CD4-positive, CD25-positive, alpha-beta regulatory T cell (primary cell): ENCODE results near the gene TICRR. TPM values are rescaled to one million over a fixed set of nuclear protein-coding genes. Genes with fewer than 3 reads are reported as not detected.
"Not testable (repeated sequence)": the region's sequence is repeated elsewhere in the genome, so short reads cannot be mapped to it uniquely, and the experiment has no call there.

Experiments used
- ATAC-seq, 2 donors: fragments of 150-1000 bp; cut with Tn5 transposase; one replicate each; pipeline ENCODE4 v1.10.0; 2021; ENCODE audit warnings: low read depth in 2 of 2, moderate number of reproducible peaks in 2 of 2, moderate library complexity in 1 of 2
- DNase-seq, 3 donors: peaks; one replicate each; pipeline versions ENCODE4 v3.0.0 to v3.0.0-alpha.2; 2012 to 2022; ENCODE audit warnings: mixed read lengths in 1 of 3
- H3K27ac ChIP-seq: one replicate; pipeline ENCODE4 v1.7.0; 2013; ENCODE audit warnings: mild to moderate bottlenecking, low read length; ENCODE audit not compliant: insufficient read depth, poor library complexity, severe bottlenecking
- H3K27me3 ChIP-seq: one replicate; pipeline ENCODE4 v1.7.0; 2013; ENCODE audit warnings: low read length; ENCODE audit not compliant: control insufficient read depth, insufficient read depth
- H3K36me3 ChIP-seq: one replicate; pipeline ENCODE4 v1.7.0; 2013; ENCODE audit warnings: mild to moderate bottlenecking, low read length, moderate library complexity; ENCODE audit not compliant: control insufficient read depth, insufficient read depth
- H3K4me1 ChIP-seq: 2 replicates; pipeline ENCODE4 v1.7.0; 2013; ENCODE audit warnings: mild to moderate bottlenecking, low read length; ENCODE audit not compliant: insufficient read depth, control insufficient read depth, poor library complexity, severe bottlenecking
- H3K4me3 ChIP-seq: one replicate; pipeline ENCODE4 v1.7.0; 2013; ENCODE audit warnings: low read depth, mild to moderate bottlenecking, low read length, moderate library complexity
- H3K9me3 ChIP-seq, 2 experiments: 1 replicate in 1 of 2; 2 replicates in 1 of 2; pipeline ENCODE4 v1.7.0; 2013; ENCODE audit warnings: low read length in 2 of 2, mild to moderate bottlenecking in 1 of 2, moderate library complexity in 1 of 2; ENCODE audit not compliant: control insufficient read depth in 2 of 2
- H3K27ac Mint-ChIP-seq, 3 donors: one replicate each; pipeline ENCODE4 v1.8.0; 2020 to 2022; ENCODE audit warnings: mild to moderate bottlenecking in 3 of 3, mixed read lengths in 3 of 3, moderate library complexity in 2 of 3
- H3K27me3 Mint-ChIP-seq: one replicate; pipeline ENCODE4 v1.8.0; 2022; ENCODE audit warnings: mild to moderate bottlenecking, mixed read lengths
- H3K36me3 Mint-ChIP-seq: one replicate; pipeline ENCODE4 v1.8.0; 2020; ENCODE audit warnings: mixed read lengths
- H3K4me1 Mint-ChIP-seq, 4 donors: one replicate each; pipeline ENCODE4 v1.8.0; 2020 to 2022; ENCODE audit warnings: mixed read lengths in 4 of 4, mild to moderate bottlenecking in 1 of 4
- H3K4me3 Mint-ChIP-seq, 4 donors: one replicate each; pipeline ENCODE4 v1.8.0; 2020 to 2022; ENCODE audit warnings: mild to moderate bottlenecking in 4 of 4, mixed read lengths in 4 of 4, moderate library complexity in 3 of 4
- H3K9me3 Mint-ChIP-seq, 7 donors: one replicate each; pipeline ENCODE4 v1.8.0; 2020 to 2022; ENCODE audit warnings: mixed read lengths in 7 of 7, mild to moderate bottlenecking in 3 of 7, moderate library complexity in 2 of 7
- polyA plus RNA-seq, 4 donors: library from polyadenylated mRNA; unstranded; fragments of 300-500 nt; fragmentation: Illumina TruSeq; gene quantifications; one replicate each; pipeline ENCODE4 v1.2.3, GENCODE V29; 2021
- total RNA-seq: library from RNA; stranded (reverse); gene quantifications from one replicate; pipeline ENCODE4 v1.2.3, GENCODE V29; 2022

TICRR gene
- total and polyA plus RNA-seq, 5 donors from 2014 or later, result 0.09 to 0.41 (median 0.20) TPM

DNA sequence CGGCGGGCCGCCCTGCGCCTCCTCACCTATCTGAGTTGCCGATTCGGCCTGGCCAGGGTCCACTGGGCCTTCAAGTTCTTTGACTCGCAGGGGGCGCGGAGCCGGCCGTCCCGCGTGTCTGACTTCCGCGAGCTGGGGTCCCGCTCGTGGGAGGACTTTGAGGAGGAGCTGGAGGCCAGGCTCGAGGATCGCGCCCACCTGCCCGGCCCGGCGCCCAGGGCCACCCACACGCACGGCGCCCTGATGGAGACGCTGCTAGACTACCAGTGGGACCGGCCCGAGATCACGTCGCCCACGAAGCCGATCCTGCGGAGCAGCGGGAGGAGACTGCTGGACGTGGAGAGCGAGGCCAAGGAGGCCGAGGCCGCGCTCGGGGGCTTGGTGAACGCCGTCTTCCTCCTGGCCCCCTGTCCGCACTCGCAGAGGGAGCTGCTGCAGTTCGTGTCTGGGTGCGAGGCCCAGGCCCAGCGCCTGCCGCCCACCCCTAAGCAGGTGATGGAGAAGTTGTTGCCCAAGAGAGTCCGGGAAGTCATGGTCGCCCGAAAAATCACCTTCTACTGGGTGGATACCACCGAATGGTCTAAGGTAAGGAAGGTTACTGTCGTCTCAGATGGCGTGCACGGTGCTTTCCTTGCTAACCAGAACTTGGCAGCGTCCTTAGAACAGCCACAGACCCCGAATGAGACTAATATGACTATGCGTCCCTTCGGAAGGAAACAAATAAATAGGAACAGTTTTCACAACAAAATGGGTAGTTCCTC lies 567 bp downstream of the TICRR start:
- Mint-ChIP-seq H3K4me1 (peaks cover 11 to 31% (median 20%) of the 10 kb centered on the region in 4 donors), H3K9me3 (no peaks in the 10 kb centered on the region), H3K27me3 (peaks cover 18% of the 10 kb centered on the region), H3K27ac (peak overlapping the region in 2 of 3 donors; percentile 12 to 74), H3K36me3 (no peaks in the 10 kb centered on the region), H3K4me3 (peak overlapping the region; percentile 88 to 91 (median 90))
- Histone ChIP-seq H3K27ac (no peak overlapping the region), H3K36me3 (no peaks in the 10 kb centered on the region), H3K4me3 (peak overlapping the region; percentile 90), H3K27me3 (peaks cover 5% of the 10 kb centered on the region), H3K9me3 (no peaks in the 10 kb centered on the region), H3K4me1 (peaks cover 9% of the 10 kb centered on the region)
- DNase-seq (peak in 1 of 3 donors; percentile 34), ATAC-seq (no peak)

- Histone ChIP-seq H3K4me3 (peak overlapping the region; percentile 82), H3K36me3 (no peaks in the 10 kb centered on the region)
- peaks cover 11 to 31% (median 20%) of the 10 kb centered on the region in 4 donors for H3K4me1 Mint-ChIP-seq
Observed at GRCh38 chr15:89576417-89576773, 1.1 kb downstream of the TICRR start.

DNA sequence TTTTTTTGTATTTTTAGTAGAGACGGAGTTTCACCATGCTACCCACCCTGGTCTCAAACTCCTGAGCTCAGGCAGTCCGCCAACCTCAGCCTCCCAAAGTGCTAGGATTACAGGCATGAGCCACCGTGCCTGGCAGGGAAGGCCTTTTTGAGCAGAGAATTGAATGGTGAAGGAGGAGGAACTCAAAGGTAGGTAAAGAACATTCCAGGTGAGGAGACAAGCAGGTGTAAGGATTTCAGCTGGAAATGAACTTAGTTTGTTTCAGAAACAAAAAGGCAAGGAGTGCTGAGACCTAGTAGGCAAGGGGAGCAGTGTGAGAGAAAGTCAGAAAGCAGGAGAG lies 2.5 kb downstream of the TICRR start:
- Mint-ChIP-seq H3K27ac (no peak overlapping the region), H3K27me3 (peaks cover 6% of the 10 kb centered on the region), H3K9me3 (no peaks in the 10 kb centered on the region), H3K4me1 (peaks cover 11 to 31% (median 20%) of the 10 kb centered on the region in 4 donors), H3K4me3 (peak overlapping the region; percentile 3 to 77 (median 24)), H3K36me3 (no peaks in the 10 kb centered on the region)
- Histone ChIP-seq H3K27ac (no peak overlapping the region), H3K9me3 (no peaks in the 10 kb centered on the region), H3K4me1 (peaks cover 9% of the 10 kb centered on the region), H3K36me3 (no peaks in the 10 kb centered on the region), H3K27me3 (no peaks in the 10 kb centered on the region), H3K4me3 (no peak overlapping the region)
- ATAC-seq (no peak), DNase-seq (no peak)

More at GRCh38 chr15:89576417-89576773, 1.1 kb downstream of the TICRR start:
- H3K27ac ChIP-seq, result no peak overlapping the region
- ATAC-seq, result no peak
- peaks cover 9% of the 10 kb centered on the region for H3K4me1 ChIP-seq
- no peaks in the 10 kb centered on the region for H3K36me3 Mint-ChIP-seq
- peaks cover 3% of the 10 kb centered on the region for H3K27me3 ChIP-seq
- no peak for DNase-seq
- H3K27ac Mint-ChIP-seq, result peak overlapping the region; percentile 12 to 86 (median 53)
- no peaks in the 10 kb centered on the region for H3K9me3 Mint-ChIP-seq
- H3K27me3 Mint-ChIP-seq, result peaks cover 18% of the 10 kb centered on the region
- no peaks in the 10 kb centered on the region for H3K9me3 ChIP-seq
- peak overlapping the region; percentile 83 to 91 (median 89) for H3K4me3 Mint-ChIP-seq

GRCh38 chr15:89578146-89578545 lies 2.9 kb downstream of the TICRR start:
- no peaks in the 10 kb centered on the region for H3K36me3 ChIP-seq
- no peaks in the 10 kb centered on the region for H3K9me3 Mint-ChIP-seq
- peaks cover 6% of the 10 kb centered on the region for H3K27me3 Mint-ChIP-seq
- DNase-seq (no peak), ATAC-seq (no peak)
- H3K4me1 Mint-ChIP-seq, result peaks cover 11 to 31% (median 20%) of the 10 kb centered on the region in 4 donors
- no peak overlapping the region for H3K27ac Mint-ChIP-seq
- no peaks in the 10 kb centered on the region for H3K36me3 Mint-ChIP-seq
- no peaks in the 10 kb centered on the region for H3K9me3 ChIP-seq
- H3K4me3 ChIP-seq, result no peak overlapping the region
- peak overlapping the region; percentile 3 to 77 (median 40) for H3K4me3 Mint-ChIP-seq
- H3K4me1 ChIP-seq, result peaks cover 9% of the 10 kb centered on the region
- no peak overlapping the region for H3K27ac ChIP-seq
- H3K27me3 ChIP-seq, result no peaks in the 10 kb centered on the region

- not testable (repeated sequence) for H3K4me3 ChIP-seq, H3K27ac Mint-ChIP-seq, H3K36me3 Mint-ChIP-seq, DNase-seq, H3K27me3 Mint-ChIP-seq, ATAC-seq, H3K4me3 Mint-ChIP-seq, H3K4me1 ChIP-seq, H3K36me3 ChIP-seq, H3K9me3 ChIP-seq, H3K27ac ChIP-seq, H3K27me3 ChIP-seq, H3K9me3 Mint-ChIP-seq
- peaks cover 11 to 25% (median 14%) of the 10 kb centered on the region in 4 donors for H3K4me1 Mint-ChIP-seq
Observed at GRCh38 chr15:89580747-89581146, 5.5 kb downstream of the TICRR start.

DNA sequence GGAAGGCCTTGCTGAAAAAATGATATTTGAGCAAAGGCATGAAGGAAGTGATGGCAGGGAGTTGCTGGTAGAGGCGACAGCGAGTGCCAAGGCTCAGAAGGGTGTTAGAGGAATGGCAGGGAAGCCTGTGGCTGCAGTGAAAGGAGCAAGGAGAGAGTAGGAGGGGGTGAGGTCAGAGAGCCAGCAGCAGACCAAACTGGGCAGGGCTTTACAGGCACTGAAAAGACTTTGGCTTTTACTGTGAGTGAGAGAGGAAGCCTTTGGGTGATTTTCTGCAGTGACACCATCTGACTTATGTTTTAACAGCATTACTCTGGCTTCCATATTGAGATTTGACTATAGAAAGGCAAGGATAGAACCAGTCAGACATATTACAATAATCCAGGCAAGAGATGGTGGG lies 11.4 kb downstream of the TICRR start:
- no peak overlapping the region for H3K4me3 Mint-ChIP-seq
- Histone ChIP-seq H3K9me3 (no peaks in the 10 kb centered on the region), H3K4me1 (no peaks in the 10 kb centered on the region), H3K27ac (no peak overlapping the region), H3K27me3 (no peaks in the 10 kb centered on the region), H3K4me3 (no peak overlapping the region), H3K36me3 (no peaks in the 10 kb centered on the region)
- no peak for DNase-seq
- no peaks in the 10 kb centered on the region for H3K9me3 Mint-ChIP-seq
- no peak for ATAC-seq
- H3K27ac Mint-ChIP-seq, result no peak overlapping the region
- H3K27me3 Mint-ChIP-seq, result no peaks in the 10 kb centered on the region
- H3K36me3 Mint-ChIP-seq, result no peaks in the 10 kb centered on the region
- peaks cover 0 to 5% (median 0%) of the 10 kb centered on the region in 4 donors for H3K4me1 Mint-ChIP-seq

DNA sequence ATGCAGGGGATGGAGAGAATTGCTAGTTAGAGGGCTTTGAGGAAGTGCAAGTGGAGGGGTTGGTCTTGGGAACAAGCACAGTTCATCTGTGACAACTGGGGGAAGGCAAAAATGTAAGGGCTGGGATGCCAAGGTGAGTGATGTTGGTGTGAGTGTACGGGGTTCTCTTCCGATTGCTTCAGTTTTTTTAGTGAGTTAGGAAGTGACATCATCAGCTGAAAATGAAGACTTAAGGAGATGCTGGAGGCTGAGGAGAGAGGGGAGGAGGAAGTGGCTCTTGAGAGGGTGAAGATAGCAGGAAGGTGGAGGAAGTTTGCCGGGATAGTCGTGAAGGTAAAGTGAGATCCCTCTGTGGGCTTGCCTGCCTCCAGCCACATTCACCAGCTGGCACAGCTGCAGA lies 12.7 kb downstream of the TICRR start:
- Histone ChIP-seq H3K4me3 (no peak overlapping the region), H3K27me3 (no peaks in the 10 kb centered on the region), H3K27ac (no peak overlapping the region), H3K36me3 (no peaks in the 10 kb centered on the region), H3K4me1 (no peaks in the 10 kb centered on the region), H3K9me3 (no peaks in the 10 kb centered on the region)
- H3K9me3 Mint-ChIP-seq, result no peaks in the 10 kb centered on the region
- DNase-seq (no peak), ATAC-seq (no peak)
- no peaks in the 10 kb centered on the region for H3K27me3 Mint-ChIP-seq
- no peaks in the 10 kb centered on the region for H3K36me3 Mint-ChIP-seq
- no peak overlapping the region for H3K27ac Mint-ChIP-seq
- peaks cover 0 to 5% (median 0%) of the 10 kb centered on the region in 4 donors for H3K4me1 Mint-ChIP-seq
- no peak overlapping the region for H3K4me3 Mint-ChIP-seq

- H3K27ac Mint-ChIP-seq, result no peak overlapping the region
- H3K36me3 Mint-ChIP-seq, result no peaks in the 10 kb centered on the region
- Histone ChIP-seq H3K4me3 (no peak overlapping the region), H3K9me3 (no peaks in the 10 kb centered on the region), H3K4me1 (no peaks in the 10 kb centered on the region), H3K27me3 (no peaks in the 10 kb centered on the region), H3K36me3 (no peaks in the 10 kb centered on the region), H3K27ac (no peak overlapping the region)
- no peak for ATAC-seq
- DNase-seq, result no peak
- H3K9me3 Mint-ChIP-seq, result no peaks in the 10 kb centered on the region
- H3K27me3 Mint-ChIP-seq, result no peaks in the 10 kb centered on the region
- no peak overlapping the region for H3K4me3 Mint-ChIP-seq
- peaks cover 2 to 16% (median 7%) of the 10 kb centered on the region in 4 donors for H3K4me1 Mint-ChIP-seq
Observed at GRCh38 chr15:89591834-89592233, 16.6 kb downstream of the TICRR start.
